Measurements from ENCODE around the gene CDK11B.
"Not testable (repeated sequence)": the region's sequence is repeated elsewhere in the genome, so short reads cannot be mapped to it uniquely, and the experiment has no call there.

Gene CDK11B

DNA sequence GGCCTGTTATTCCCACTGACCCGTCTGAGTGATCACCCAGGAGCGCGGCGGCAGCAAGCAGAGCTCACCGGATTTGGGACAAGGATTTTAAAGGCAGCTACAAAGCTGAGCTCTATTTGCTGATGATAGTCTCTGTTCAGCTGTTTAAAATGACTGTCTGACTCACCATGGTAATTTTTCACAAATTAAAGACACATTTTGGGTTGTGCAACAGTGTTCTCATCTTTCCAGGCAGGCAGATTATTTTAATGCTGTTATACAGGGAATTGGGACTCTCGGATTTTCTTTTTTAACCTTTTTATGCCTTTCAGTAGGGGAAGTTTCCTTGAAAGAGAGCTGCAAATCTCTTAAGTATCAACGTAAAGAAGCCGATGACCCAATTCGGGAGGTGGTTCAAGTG, 3.6 kb upstream of the CDK11B start:
- not testable (repeated sequence) for DNase-seq (ENCODE audit: low read depth)

DNA sequence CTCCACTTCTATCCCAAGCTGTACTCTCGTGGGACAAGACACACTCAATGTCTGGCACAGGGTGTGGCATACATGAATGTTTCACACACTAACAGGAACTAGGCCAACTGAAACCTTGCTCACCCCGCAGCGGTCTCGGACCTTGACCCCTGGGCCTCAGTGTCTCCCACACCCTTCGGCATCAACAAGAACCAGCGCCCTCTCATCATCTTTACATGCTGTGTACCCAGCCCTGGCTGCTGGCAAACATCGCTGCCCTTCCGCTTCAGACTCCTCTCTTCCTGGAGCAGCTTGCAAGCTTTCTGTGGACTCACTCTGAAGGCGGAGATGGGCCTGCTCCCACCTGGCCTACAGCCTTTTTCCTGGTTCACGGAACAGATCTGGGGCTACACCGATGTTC, 10.5 kb downstream of the CDK11B start:
- not testable (repeated sequence) for DNase-seq (ENCODE audit: low read depth)

DNA sequence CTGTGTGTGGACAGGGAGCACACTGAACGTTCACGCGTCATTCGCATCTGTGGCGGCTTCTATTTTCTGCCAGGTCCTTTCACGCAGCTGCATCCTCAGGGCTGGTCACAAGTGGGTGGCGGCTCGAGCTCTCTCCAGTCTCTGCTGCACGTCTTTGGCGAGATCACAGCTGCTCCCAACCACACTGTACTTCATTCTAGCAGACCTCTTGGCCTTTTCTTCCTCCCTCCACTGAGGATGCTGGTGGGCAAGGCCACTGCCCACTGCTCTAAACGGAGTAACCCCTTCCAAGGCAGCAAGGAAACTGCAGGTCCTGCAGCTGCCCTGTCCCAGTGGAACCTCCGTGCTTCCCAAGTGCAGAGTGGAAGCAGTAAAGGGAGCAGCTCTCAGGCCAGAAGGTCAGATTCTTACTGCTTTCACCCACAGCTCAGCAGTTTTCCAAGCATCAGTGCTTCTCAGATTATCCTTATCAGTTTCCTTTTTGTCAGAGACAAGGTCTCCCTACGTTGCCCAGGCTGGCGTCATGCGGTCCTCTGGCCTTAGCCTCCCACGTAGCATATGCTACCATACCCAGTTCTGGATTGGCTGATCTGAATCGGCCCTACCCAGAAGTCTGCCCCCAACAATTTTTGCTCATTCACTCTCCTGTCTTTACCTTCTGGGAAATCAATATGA, 11.1 kb downstream of the CDK11B start:
- DNase-seq (ENCODE audit: low read depth): not testable (repeated sequence)

DNA sequence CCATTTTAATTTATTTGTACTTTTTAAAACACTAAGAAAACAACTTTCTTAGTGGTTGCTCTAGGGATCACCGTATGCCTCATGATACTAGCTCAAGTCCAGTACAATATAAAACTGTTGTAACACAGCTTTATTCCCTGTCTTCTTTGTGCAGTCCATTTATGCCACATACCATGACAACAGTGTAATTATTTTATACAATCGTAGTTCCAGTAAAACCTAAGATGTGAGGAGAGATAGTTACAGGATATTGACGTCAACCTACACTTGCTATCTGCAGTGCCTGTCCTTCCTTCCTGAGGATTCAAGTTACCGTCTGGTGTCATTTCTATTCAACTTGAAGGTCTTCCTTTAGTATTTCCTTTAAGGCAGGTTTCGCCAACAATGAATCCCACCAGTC, 12.5 kb downstream of the CDK11B start:
- DNase-seq (ENCODE audit: low read depth): not testable (repeated sequence)

DNA sequence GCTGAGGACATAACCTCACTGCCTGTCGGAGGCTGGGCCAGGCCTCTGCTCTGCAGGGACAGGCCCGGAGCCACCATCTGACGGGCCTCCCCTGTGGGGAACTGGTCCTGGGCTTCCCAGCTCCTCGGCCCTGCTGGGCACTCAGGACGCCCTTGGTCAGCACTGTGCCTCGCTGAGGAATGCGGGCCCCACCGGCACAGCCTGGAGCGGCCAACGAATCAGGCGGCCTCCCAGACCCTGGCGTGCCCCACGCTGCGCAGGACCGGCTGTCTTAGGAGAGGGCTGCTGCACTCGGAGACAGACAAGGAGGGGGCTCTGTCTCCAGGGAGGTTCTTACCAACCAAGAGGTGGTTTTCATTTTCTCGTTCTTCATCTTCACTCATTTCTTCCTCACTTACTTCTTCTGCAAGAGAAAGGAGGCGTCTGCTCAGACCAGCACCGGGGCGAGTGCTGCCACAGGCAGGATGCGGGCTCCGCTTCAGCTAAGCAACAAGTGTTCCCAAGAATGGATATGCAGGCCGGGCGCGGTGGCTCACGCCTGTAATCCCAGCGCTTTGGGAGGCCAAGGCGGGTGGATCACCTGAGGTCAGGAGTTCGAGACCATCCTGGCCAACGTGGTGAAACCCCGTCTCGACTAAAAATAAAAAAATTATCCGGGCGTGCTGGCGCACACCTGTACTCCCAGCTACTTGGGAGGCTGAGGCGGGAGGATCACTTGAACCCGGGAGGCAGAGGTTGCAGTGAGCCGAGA, 17.9 kb downstream of the CDK11B start:
- DNase-seq (ENCODE audit: low read depth): not testable (repeated sequence)

DNA sequence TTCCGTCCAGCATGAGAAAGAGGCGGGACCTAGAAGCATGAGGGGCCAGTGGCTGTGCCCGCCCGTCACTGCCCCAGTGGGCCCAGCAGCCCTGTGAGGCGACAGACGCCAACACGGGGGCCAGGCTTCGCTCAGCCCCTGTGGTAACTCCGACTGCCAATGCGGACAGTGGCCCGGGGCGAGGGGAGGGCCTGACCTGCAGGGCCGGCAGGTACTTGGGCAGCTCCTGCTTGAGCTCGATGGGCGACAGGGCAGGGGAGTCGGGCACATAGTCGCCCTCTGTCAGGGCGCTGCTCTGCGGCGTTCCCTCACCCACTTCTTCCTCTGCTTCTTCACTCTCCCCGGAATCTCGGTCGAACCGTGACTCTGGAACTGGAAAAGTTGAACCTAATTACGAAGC, 18.7 kb downstream of the CDK11B start:
- DNase-seq (ENCODE audit: low read depth): not testable (repeated sequence)

DNA sequence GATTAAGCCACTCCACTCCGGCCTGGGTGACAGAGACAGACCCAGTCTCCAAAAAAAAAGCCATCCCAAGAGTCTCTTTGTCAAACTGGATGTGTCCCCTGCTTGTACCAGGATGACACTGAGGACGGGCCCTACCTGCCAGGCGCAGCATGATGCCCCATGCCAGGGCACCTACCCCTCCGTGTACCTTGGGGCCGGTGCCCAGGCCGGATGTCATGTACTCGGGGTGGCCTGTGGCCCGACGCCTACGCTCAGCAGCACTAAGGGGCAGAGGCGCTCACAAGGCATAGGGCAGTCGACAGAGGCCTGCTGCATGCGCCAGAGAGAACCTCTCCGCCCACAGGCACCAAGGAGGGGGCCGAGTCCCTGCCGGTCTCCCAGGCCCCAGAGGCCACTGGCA, 19.4 kb downstream of the CDK11B start:
- not testable (repeated sequence) for DNase-seq (ENCODE audit: low read depth)

DNA sequence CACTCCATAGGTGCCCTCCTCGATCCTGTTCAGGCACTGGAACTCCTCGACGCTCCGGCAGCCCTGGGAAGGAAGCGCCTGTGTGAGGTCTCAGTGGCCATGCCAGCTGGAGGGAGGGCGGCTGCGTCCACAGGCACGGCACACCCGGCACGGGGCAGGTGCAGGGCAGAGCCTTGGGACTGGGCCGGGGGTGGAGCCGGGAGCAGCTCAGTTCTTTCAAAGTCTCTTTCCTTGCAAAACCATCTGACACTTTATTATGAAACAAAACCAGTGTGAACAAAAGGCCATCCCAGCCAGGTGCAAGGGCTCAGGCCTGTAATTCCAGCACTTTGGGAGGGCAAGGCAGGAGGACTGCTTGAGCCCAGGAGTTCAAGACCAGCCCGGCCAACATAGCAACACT, 20.3 kb downstream of the CDK11B start:
- not testable (repeated sequence) for DNase-seq (ENCODE audit: low read depth)

DNA sequence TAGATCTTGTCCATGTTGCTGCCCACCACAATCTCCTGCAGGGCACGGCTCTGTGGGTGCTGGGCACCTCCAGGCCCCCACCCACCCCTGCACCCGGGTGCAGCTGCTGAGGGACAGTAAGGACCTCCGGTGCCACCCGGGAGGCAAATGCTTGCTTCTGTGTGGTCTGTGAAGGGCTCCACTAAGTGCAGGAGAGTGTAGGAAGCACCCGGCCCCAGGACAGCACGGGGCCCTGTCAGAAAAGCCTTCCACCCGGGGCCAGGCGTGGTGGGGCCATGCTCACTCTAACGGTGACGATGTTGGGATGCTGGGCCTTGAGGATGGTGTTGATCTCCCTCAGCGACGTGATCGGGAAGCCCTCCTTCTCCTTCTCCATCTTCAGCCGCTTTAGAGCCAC, 21.3 kb downstream of the CDK11B start:
- not testable (repeated sequence) for DNase-seq (ENCODE audit: low read depth)

DNA sequence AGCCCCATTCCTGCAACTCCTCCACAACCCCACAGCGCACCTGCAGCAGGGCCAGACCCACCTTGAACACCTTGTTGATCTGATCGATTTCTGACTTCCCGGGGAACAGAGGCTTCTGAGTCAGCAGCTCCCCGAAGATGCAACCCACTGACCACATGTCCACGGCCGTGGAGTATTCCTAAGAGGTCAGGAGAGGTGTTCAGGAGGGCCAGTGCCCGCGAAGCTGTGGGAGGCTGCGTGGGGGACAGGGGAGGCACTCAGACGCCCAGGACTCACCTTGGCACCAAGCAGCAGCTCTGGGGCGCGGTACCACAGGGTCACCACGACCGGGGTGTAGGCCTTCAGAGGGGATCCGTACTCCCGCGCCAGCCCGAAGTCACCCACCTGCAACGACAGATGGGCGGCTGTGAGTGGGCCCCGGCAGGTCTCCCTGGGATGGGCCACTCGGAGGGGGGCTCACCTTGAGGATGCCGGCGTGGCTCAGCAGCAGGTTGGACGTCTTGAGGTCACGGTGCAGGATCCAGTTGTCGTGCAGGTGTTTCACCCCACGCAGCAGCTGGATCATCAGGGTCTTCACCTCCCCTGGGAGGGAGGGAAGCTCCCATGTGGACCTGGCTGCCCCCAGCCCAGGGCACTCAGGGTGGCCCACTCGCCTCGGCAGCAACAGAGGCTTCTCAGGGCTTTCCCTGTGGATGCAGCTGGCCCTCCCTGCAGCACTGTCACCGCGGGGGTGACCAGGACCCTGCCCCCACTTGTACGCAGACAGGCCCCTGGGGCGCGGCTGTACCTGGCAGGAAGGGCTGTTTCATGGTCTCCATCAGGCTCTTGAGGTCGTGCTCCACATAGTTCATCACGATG, 22.0 kb downstream of the CDK11B start:
- not testable (repeated sequence) for DNase-seq (ENCODE audit: low read depth)

DNA sequence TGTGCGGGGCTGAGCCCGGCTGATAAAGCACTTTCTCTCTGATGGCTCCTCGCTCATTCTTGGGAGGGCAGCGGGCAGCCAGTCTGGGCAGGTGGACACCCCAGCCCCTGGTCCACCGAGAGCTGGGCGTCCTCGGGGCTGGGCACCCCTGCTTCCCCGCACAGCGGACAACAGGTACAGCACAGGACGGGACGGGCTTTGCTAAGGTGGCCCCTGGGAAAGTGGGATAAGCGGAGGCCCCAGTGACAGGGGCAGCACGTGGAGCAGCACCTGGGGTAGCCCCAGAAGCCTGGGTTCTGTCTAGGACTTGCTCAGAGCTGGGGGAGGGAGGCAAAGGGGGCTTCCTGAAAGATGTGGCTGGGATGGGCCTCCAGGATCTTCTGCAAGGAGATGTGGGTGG, 24.2 kb downstream of the CDK11B start:
- DNase-seq (ENCODE audit: low read depth): not testable (repeated sequence)

DNA sequence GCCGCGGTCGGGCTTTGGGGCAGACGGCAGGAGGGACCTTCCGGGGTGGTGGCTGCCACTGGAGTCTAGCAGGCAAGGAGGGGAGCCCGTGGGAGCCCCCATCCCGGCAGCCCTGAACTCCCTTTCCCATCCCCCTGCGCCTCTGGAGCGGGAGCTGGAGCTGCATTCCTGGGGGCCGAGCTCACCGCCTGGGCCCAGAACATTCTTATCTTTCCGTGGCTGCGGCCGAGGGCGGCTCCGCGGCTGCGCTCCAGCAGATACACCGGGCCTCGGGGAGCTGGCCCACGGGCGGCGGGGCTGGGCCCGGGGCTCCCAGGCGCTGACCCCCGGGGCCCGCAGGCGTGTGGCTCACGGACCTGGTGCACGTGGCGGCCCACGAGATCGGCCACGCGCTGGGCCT, 25.4 kb downstream of the CDK11B start:
- DNase-seq (ENCODE audit: low read depth): not testable (repeated sequence)

DNA sequence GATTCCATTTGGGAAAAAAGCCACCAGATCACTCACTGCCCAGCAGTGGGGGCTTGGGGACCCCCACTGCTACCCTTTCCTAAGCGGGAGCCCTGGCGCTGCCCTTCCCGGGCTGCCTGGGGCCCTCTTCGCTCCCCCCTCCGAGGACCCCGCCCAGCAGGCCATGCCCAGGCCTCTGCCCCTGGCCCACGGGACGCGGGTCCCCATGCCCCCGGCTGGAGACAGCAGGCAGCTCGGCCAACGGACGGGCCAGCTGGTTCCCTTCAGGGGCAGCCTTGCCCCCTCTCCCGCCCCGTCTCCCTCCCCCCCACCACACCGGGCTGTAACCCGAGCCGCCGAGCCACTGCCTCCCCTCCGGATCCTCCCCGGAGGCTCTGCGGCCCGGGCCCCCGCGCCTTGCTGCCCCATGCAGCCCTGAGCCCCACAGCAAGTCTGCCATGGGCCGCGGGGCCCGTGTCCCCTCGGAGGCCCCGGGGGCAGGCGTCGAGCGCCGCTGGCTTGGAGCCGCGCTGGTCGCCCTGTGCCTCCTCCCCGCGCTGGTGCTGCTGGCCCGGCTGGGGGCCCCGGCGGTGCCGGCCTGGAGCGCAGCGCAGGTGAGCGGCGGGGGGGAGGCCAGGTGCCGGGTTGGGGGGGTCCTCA, 26.9 kb downstream of the CDK11B start, which contains the start of gene MMP23B:
TSS of gene MMP23B (plus strand) at position 392 of the 639 bp plus-strand sequence. CDS start at position 438, 46 bp downstream.
- no peak for DNase-seq (ENCODE audit: low read depth)

DNA sequence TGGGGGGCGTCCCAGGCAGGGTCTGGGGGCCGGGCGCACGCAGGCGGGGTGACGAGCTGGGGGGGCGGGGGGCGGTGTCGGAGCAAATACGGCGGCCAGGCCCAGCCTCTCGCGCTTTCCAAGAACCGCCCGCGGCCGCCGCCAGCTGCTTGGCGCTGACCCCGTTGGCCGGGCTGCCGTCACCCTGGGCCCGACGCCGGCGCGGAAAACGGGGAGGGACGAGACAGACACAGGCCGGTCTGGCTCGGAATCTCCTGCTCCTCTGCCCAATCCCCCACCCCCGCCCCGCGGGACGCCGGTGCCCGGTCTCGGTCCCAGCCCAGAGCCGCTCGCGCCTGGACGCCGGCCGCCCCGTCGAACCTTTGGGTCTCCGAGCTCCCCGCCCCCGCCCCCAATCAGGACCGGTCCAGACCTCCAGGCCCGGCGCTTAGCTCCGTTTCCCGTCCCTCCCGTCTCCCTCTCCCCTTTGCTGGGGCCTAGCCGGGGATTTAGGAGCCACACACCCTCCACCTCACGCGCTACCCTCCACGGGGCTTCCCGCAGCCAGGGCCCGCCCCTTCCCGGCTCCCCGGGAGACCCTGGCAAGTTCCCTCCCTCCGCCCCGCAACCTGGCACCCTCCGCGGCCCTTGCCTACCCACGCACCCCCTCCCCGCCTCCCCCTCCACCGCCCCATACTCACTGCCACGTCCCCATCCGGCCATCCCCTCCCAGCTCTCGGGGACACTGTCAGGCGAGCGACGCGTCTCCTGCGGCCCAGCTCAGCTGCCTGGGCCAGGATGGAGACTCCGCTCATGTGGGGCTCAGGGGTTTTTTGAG, 27.6 kb downstream of the CDK11B start:
- no peak for DNase-seq (ENCODE audit: low read depth)

DNA sequence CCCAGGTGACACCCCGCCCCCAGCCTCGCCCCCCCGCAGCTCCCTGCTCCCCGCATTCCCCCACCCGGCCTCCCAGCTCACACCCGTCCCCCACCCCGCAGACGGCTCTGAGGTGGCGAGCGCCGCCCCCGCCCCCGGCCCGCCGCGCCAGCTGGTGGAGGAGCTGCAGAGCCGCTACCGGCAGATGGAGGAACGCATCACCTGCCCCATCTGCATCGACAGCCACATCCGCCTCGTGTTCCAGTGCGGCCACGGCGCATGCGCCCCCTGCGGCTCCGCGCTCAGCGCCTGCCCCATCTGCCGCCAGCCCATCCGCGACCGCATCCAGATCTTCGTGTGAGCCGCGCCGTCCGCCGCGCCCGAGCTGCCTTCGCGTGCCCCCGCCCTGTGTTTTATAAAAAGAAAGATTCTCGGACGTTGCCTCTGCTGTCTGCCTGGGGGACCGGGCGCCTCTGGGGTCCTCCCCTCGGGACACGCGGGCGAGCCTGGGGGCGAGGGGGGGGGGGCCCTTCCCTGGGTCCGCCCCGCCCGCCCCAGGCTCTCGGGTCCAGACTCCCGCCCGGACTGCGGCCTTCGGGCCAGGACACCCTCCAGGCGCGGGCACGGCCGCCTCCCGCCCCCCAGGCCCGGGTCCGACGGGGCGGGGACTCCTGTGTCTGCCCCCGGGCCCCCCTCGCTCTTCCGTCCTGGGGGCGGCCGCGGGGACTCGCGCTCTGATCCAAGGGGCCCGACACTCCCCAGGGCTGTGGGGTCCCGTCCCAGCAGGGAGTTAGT, 28.4 kb downstream of the CDK11B start:
- DNase-seq (ENCODE audit: low read depth): peak; percentile 81

DNA sequence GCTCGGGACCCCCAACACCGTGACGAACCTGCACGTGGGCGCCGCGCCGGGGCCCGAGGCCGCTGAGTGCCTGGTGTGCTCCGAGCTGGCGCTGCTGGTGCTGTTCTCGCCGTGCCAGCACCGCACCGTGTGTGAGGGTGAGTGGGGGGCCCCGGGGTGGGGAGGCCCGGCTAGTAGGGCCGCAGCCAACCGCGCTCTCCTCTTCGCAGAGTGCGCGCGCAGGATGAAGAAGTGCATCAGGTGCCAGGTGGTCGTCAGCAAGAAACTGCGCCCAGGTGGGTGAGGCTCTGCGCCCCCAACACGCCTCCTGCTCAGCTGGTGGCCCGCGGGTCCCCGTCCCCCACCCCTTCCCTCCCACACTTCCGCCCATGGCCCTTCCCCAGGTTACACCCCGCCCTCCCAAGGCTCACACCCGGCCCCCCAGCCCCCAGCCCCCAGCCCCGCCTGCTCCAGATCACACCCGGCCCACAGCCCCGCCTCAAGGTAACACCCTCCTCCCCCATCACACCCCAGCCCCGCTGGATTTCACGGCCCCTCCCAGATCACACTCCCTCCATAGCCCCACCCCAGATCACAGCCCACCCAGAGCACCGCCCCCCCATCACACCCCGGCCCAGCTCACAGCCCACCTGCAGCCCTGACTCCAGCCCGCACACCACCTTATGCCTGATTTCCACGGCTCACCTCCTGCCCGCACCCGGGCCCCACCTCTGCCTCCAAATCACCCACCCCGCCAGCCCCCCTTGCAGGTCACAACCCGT, 29.2 kb downstream of the CDK11B start:
- DNase-seq (ENCODE audit: low read depth): no peak

DNA sequence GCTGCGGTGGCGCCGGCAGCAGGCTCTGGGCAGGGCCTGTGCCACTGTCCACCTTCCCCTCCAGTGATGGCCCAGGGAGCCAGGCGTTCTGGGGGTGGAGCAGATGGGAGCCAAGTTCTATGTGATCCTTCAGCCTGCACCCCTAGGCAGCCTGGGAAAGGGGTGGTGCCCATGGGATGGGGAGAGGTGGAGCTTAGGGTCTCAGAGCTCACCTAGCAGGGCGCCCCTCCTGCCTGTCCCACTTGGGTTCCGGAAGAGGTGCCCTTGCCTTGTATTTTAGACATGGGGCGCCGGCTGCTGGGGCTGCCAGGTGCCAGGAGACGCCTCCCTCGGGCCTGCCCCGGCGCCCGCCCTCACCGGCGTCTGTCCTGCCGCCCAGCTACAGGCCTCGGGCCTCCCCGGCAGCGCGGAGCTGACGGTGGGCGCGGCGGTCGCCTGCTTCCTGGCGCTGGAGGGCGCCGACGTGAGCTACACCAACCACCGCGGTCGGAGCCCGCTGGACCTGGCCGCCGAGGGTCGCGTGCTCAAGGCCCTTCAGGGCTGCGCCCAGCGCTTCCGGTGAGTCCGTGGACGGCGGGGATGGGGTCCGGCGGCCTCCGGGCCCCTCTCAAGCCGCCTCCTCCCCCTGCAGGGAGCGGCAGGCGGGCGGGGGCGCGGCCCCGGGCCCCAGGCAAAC, 29.9 kb downstream of the CDK11B start:
- no peak for DNase-seq (ENCODE audit: low read depth)

DNA sequence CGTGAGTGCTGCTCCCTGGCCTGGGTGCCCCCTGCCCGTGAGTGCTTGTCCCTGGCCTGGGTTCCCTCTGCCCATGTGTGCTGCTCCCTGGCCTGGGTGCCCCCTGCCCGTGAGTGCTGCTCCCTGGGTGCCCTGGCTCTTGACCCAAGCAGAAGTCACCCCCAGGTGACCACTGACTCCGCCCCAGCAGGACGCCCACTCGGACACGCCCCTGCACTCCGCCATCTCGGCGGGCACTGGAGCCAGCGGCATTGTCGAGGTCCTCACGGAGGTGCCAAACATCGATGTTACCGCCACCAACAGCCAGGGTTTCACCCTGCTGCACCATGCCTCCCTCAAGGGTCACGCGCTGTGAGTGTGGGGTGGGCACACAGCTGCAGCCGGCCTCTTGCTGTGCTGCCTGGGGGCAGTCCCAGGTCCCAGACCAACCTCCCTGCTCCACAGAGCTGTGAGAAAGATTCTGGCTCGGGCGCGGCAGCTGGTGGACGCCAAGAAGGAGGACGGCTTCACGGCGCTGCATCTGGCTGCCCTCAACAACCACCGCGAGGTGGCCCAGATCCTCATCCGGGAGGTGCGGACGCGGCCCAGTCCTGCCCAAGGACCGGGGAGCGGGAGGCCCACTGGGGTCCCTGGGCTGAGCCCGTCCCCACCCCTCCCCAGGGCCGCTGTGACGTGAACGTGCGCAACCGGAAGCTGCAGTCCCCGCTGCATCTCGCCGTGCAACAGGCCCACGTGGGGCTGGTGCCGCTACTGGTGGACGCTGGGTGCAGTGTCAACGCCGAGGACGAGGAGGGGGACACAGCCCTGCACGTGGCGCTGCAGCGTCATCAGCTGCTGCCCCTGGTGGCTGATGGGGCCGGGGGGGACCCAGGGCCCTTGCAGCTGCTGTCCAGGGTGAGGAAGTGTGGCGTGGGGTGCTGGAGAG, 30.7 kb downstream of the CDK11B start:
- DNase-seq (ENCODE audit: low read depth): no peak
